ENCODE data around the gene RNF214.

Gene RNF214

GRCh38 chr11:117193130-117194020 is 39.1 kb upstream of the RNF214 start:
- Mint-ChIP-seq H3K9me3 (no peaks in the 10 kb centered on the region), H3K4me3 (no peak overlapping the region), H3K36me3 (ENCODE audit: low read depth) (peaks cover 3% of the 10 kb centered on the region), H3K27ac (no peak overlapping the region), H3K27me3 (no peaks in the 10 kb centered on the region), H3K4me1 (ENCODE audit: low read depth) (no peaks in the 10 kb centered on the region)

- Mint-ChIP-seq H3K4me1 (ENCODE audit: low read depth) (no peaks in the 10 kb centered on the region), H3K27me3 (no peaks in the 10 kb centered on the region), H3K9me3 (no peaks in the 10 kb centered on the region), H3K36me3 (ENCODE audit: low read depth) (no peaks in the 10 kb centered on the region), H3K27ac (no peak overlapping the region), H3K4me3 (no peak overlapping the region)
Measured at GRCh38 chr11:117194267-117194666, 38.2 kb upstream of the RNF214 start.

GRCh38 chr11:117195258-117195657 is 37.2 kb upstream of the RNF214 start:
- Mint-ChIP-seq H3K36me3 (ENCODE audit: low read depth) (no peaks in the 10 kb centered on the region), H3K27ac (no peak overlapping the region), H3K27me3 (no peaks in the 10 kb centered on the region), H3K4me1 (ENCODE audit: low read depth) (no peaks in the 10 kb centered on the region), H3K9me3 (no peaks in the 10 kb centered on the region), H3K4me3 (no peak overlapping the region)

- H3K9me3 Mint-ChIP-seq: no peaks in the 10 kb centered on the region
- no peaks in the 10 kb centered on the region for H3K4me1 Mint-ChIP-seq (ENCODE audit: low read depth)
- H3K27me3 Mint-ChIP-seq: no peaks in the 10 kb centered on the region
- no peak overlapping the region for H3K27ac Mint-ChIP-seq
- H3K36me3 Mint-ChIP-seq (ENCODE audit: low read depth): no peaks in the 10 kb centered on the region
- no peak overlapping the region for H3K4me3 Mint-ChIP-seq
Measured at GRCh38 chr11:117195761-117196160, 36.7 kb upstream of the RNF214 start.

- Mint-ChIP-seq H3K36me3 (ENCODE audit: low read depth) (no peaks in the 10 kb centered on the region), H3K4me1 (ENCODE audit: low read depth) (no peaks in the 10 kb centered on the region), H3K4me3 (no peak overlapping the region), H3K9me3 (no peaks in the 10 kb centered on the region), H3K27ac (no peak overlapping the region), H3K27me3 (no peaks in the 10 kb centered on the region)
Measured at GRCh38 chr11:117197006-117197405, 35.5 kb upstream of the RNF214 start.

- Mint-ChIP-seq H3K36me3 (ENCODE audit: low read depth) (no peaks in the 10 kb centered on the region), H3K27ac (no peak overlapping the region), H3K4me1 (ENCODE audit: low read depth) (no peaks in the 10 kb centered on the region), H3K4me3 (no peak overlapping the region), H3K27me3 (no peaks in the 10 kb centered on the region), H3K9me3 (no peaks in the 10 kb centered on the region)
Measured at GRCh38 chr11:117197516-117198456, 34.7 kb upstream of the RNF214 start.

- H3K36me3 Mint-ChIP-seq (ENCODE audit: low read depth): peaks cover 2% of the 10 kb centered on the region
- H3K4me3 Mint-ChIP-seq: no peak overlapping the region
- no peaks in the 10 kb centered on the region for H3K4me1 Mint-ChIP-seq (ENCODE audit: low read depth)
- no peak overlapping the region for H3K27ac Mint-ChIP-seq
- H3K9me3 Mint-ChIP-seq: no peaks in the 10 kb centered on the region
- no peaks in the 10 kb centered on the region for H3K27me3 Mint-ChIP-seq
Measured at GRCh38 chr11:117198613-117199012, 33.9 kb upstream of the RNF214 start.

- Mint-ChIP-seq H3K4me3 (no peak within 1 kb of the TSS), H3K27me3 (no peaks in the 10 kb centered on the region), H3K27ac (no peak within 1 kb of the TSS), H3K36me3 (ENCODE audit: low read depth) (peaks cover 7% of the 10 kb centered on the region), H3K4me1 (ENCODE audit: low read depth) (no peaks in the 10 kb centered on the region), H3K9me3 (no peaks in the 10 kb centered on the region)
Measured at GRCh38 chr11:117199053-117199915, 33.2 kb upstream of the RNF214 start, which contains the start of gene TAGLN. Gene TAGLN, plus strand, starts transcription at chr11:117199370. Its CDS starts 3,644 bp downstream, at chr11:117203014.

- H3K36me3 Mint-ChIP-seq (ENCODE audit: low read depth): peaks cover 15% of the 10 kb centered on the region
- H3K4me3 Mint-ChIP-seq: no peak overlapping the region
- H3K9me3 Mint-ChIP-seq: no peaks in the 10 kb centered on the region
- no peaks in the 10 kb centered on the region for H3K27me3 Mint-ChIP-seq
- H3K27ac Mint-ChIP-seq: no peak overlapping the region
- no peaks in the 10 kb centered on the region for H3K4me1 Mint-ChIP-seq (ENCODE audit: low read depth)
Measured at GRCh38 chr11:117199916-117200812, 32.3 kb upstream of the RNF214 start.

GRCh38 chr11:117200813-117201657 is 31.4 kb upstream of the RNF214 start:
- Mint-ChIP-seq H3K27me3 (no peaks in the 10 kb centered on the region), H3K27ac (no peak overlapping the region), H3K4me3 (no peak overlapping the region), H3K4me1 (ENCODE audit: low read depth) (no peaks in the 10 kb centered on the region), H3K36me3 (ENCODE audit: low read depth) (peaks cover 20% of the 10 kb centered on the region), H3K9me3 (no peaks in the 10 kb centered on the region)

- Mint-ChIP-seq H3K36me3 (ENCODE audit: low read depth) (peaks cover 22% of the 10 kb centered on the region), H3K4me1 (ENCODE audit: low read depth) (no peaks in the 10 kb centered on the region), H3K9me3 (no peaks in the 10 kb centered on the region), H3K27ac (no peak overlapping the region), H3K27me3 (no peaks in the 10 kb centered on the region), H3K4me3 (no peak overlapping the region)
Measured at GRCh38 chr11:117201658-117202305, 30.7 kb upstream of the RNF214 start.

GRCh38 chr11:117202386-117203068 is 29.9 kb upstream of the RNF214 start:
- Mint-ChIP-seq H3K9me3 (no peaks in the 10 kb centered on the region), H3K27ac (no peak overlapping the region), H3K27me3 (no peaks in the 10 kb centered on the region), H3K4me3 (no peak overlapping the region), H3K36me3 (ENCODE audit: low read depth) (peaks cover 22% of the 10 kb centered on the region), H3K4me1 (ENCODE audit: low read depth) (no peaks in the 10 kb centered on the region)
